HepG2 (cell line): ENCODE measurements around the gene MISFA. TPM values are rescaled to one million over a fixed set of nuclear protein-coding genes. Genes with fewer than 3 reads are reported as not detected.

Source experiments
- ATM ChIP-seq: fragments of 450-650 bp; IDR thresholded peaks from 2 replicates; pipeline ENCODE4 v1.7.1; 2017; ENCODE audit warnings: mild to moderate bottlenecking, borderline replicate concordance
- CSRNP1 ChIP-seq: sonication (generic); formaldehyde crosslinking; IDR thresholded peaks from 2 replicates; pipeline ENCODE4 v1.8.1; 2023; ENCODE audit warnings: mild to moderate bottlenecking, missing genetic modification reagents
- DMAP1 ChIP-seq: IDR thresholded peaks from 2 replicates; pipeline ENCODE4 v1.6.1; 2016
- DR1 ChIP-seq: sonication (generic); formaldehyde crosslinking; IDR thresholded peaks from 2 replicates; pipeline ENCODE4 v1.8.0; 2021; ENCODE audit warnings: mild to moderate bottlenecking, missing genetic modification reagents, inconsistent platforms
- EEA1 ChIP-seq: sonication (generic); formaldehyde crosslinking; IDR thresholded peaks from 2 replicates; pipeline ENCODE4 v1.5.1; 2020; ENCODE audit warnings: mild to moderate bottlenecking, missing genetic modification reagents, borderline replicate concordance
- FOXC1 ChIP-seq: sonication (generic); formaldehyde crosslinking; IDR thresholded peaks from 2 replicates; pipeline ENCODE4 v1.8.0; 2022; ENCODE audit warnings: mild to moderate bottlenecking, missing genetic modification reagents, borderline replicate concordance
- KLF16 ChIP-seq, 2 experiments: sonication (generic) in 1 of 2; formaldehyde crosslinking in 1 of 2; IDR thresholded peaks; 2 replicates each; pipeline versions ENCODE4 v1.6.1 to v1.8.0; 2016 to 2023; ENCODE audit warnings: missing genetic modification reagents in 2 of 2, missing compliant biosample characterization in 1 of 2
- MLLT10 ChIP-seq: sonication (generic); formaldehyde crosslinking; IDR thresholded peaks from 2 replicates; pipeline ENCODE4 v1.4.0; 2020; ENCODE audit warnings: missing genetic modification reagents
- NFATC3 ChIP-seq: sonication (generic); formaldehyde crosslinking; IDR thresholded peaks from 2 replicates; pipeline ENCODE4 v1.5.1; 2020; ENCODE audit warnings: mild to moderate bottlenecking, missing genetic modification reagents
- NFE2 ChIP-seq: sonication (generic); formaldehyde crosslinking; IDR thresholded peaks from 2 replicates; pipeline ENCODE4 v1.4.0; 2020; ENCODE audit warnings: missing genetic modification reagents
- PHF21A ChIP-seq: sonication (generic); formaldehyde crosslinking; IDR thresholded peaks from 2 replicates; pipeline ENCODE4 v1.5.0; 2020; ENCODE audit warnings: mild to moderate bottlenecking, missing genetic modification reagents
- RNF2 ChIP-seq: fragments of 450-650 bp; conservative IDR thresholded peaks from 2 replicates; pipeline ENCODE4 v1.6.1; 2016; ENCODE audit warnings: low read depth
- SNAPC4 ChIP-seq: sonication (generic); formaldehyde crosslinking; IDR thresholded peaks from 2 replicates; pipeline ENCODE4 v1.4.0; 2020; ENCODE audit warnings: mild to moderate bottlenecking, missing genetic modification reagents
- ZNF160 ChIP-seq: sonication (generic); formaldehyde crosslinking; IDR thresholded peaks from 2 replicates; pipeline ENCODE4 v1.8.0; 2022; ENCODE audit warnings: mild to moderate bottlenecking, inconsistent platforms, missing genetic modification reagents
- ZNF180 ChIP-seq: sonication (generic); formaldehyde crosslinking; IDR thresholded peaks from 2 replicates; pipeline ENCODE4 v1.4.0; 2020; ENCODE audit warnings: low read depth, missing genetic modification reagents, borderline replicate concordance
- ZNF431 ChIP-seq: sonication (generic); formaldehyde crosslinking; IDR thresholded peaks from 2 replicates; pipeline ENCODE4 v1.9.0; 2022; ENCODE audit warnings: missing genetic modification reagents, low read depth, mild to moderate bottlenecking, borderline replicate concordance
- ZNF737 ChIP-seq: sonication (generic); formaldehyde crosslinking; IDR thresholded peaks from 2 replicates; pipeline ENCODE4 v1.5.0; 2020; ENCODE audit warnings: missing genetic modification reagents, mild to moderate bottlenecking, borderline replicate concordance
- ZNF75D ChIP-seq: sonication (generic); formaldehyde crosslinking; IDR thresholded peaks from 2 replicates; pipeline ENCODE4 v1.8.1; 2023; ENCODE audit warnings: missing genetic modification reagents, mild to moderate bottlenecking, borderline replicate concordance
- ZNF891 ChIP-seq: sonication (generic); formaldehyde crosslinking; IDR thresholded peaks from 2 replicates; pipeline ENCODE4 v1.5.0; 2020; ENCODE audit warnings: mild to moderate bottlenecking, missing genetic modification reagents
- polyA plus RNA-seq, 8 experiments: library from polyadenylated mRNA; depleted of rRNA in 3 of 8; stranded (reverse) in 7 of 8; unstranded in 1 of 8; fragments of >200 nt; fragmentation: Illumina TruSeq in 4 of 8; extraction: Trizol in 4 of 8; gene quantifications; 2 replicates each; pipeline versions ENCODE4 v1.2.1 to v1.2.3, GENCODE V29; 2011 to 2016; ENCODE audit warnings: low read depth in 4 of 8, missing spikeins in 1 of 8, mixed read lengths in 1 of 8; ENCODE audit not compliant: insufficient read depth in 1 of 8
- total RNA-seq, 5 experiments: library from RNA; depleted of rRNA; stranded (reverse); fragments of >200 nt; fragmentation: Illumina TruSeq; extraction: Trizol; gene quantifications; 2 replicates each; pipeline ENCODE4 v1.2.3, GENCODE V29; 2016; ENCODE audit warnings: low read depth in 1 of 5
- TF ChIP-seq, protein P1 (sequence below): sonication (generic); formaldehyde crosslinking; IDR thresholded peaks from 2 replicates; pipeline ENCODE4 v1.5.1; 2020; ENCODE audit warnings: missing genetic modification reagents, mild to moderate bottlenecking, borderline replicate concordance

Gene MISFA
- total and polyA plus RNA-seq, 2 of the 13 experiments (the other 11 are each of a cell fraction or from before 2014, with no cell fraction given), result 1.4 to 5.4 TPM

- peak; percentile 96; the same call in 1 of the 2 replicates for TF ChIP-seq NFATC3 (CRISPR knock-in tag)
- no peak for TF ChIP-seq ZNF431 (CRISPR knock-in tag)
- TF ChIP-seq DMAP1 (CRISPR knock-in tag), result peak; percentile 64; the same call in 1 of the 2 replicates
- TF ChIP-seq SNAPC4 (CRISPR knock-in tag), result peak; percentile 56; the same call in 1 of the 2 replicates
- TF ChIP-seq EEA1 (CRISPR knock-in tag), result no peak
- no peak for TF ChIP-seq NFE2 (CRISPR knock-in tag)
- TF ChIP-seq ZNF737 (CRISPR knock-in tag), result no peak
- no peak for TF ChIP-seq RNF2
- TF ChIP-seq CSRNP1 (CRISPR knock-in tag), result no peak
- 0 out of 2 replicates have a peak, but pooled peaks have one; percentile 26 for TF ChIP-seq ZNF180 (CRISPR knock-in tag)
- TF ChIP-seq FOXC1 (CRISPR knock-in tag), result peak; percentile 87
- TF ChIP-seq, protein P1, sequence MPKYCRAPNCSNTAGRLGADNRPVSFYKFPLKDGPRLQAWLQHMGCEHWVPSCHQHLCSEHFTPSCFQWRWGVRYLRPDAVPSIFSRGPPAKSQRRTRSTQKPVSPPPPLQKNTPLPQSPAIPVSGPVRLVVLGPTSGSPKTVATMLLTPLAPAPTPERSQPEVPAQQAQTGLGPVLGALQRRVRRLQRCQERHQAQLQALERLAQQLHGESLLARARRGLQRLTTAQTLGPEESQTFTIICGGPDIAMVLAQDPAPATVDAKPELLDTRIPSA (CRISPR knock-in tag), result 0 out of 2 replicates have a peak, but pooled peaks have one; percentile 21
- peak in 1 of 2 experiments; percentile 87; a peak in 1 of 4 replicates for TF ChIP-seq KLF16 (CRISPR knock-in tag; IDR thresholded peaks at IDR 0.05)
- no peak for TF ChIP-seq ATM
- TF ChIP-seq DR1 (CRISPR knock-in tag), result peak; percentile 40; the same call in 1 of the 2 replicates
- TF ChIP-seq MLLT10 (CRISPR knock-in tag), result no peak
- no peak for TF ChIP-seq ZNF75D (CRISPR knock-in tag)
- TF ChIP-seq ZNF891, result peak; percentile 62
- TF ChIP-seq PHF21A (CRISPR knock-in tag), result peak; percentile 90
- peak; percentile 73; the same call in 1 of the 2 replicates for TF ChIP-seq ZNF160 (CRISPR knock-in tag)
Measured at GRCh38 chr11:18588297-18589252, 11.0 kb upstream of the MISFA start, which contains the start of gene UEVLD (continued).
